ENCODE measurements around the gene ZC3H11A. TPM values are rescaled to one million over a fixed set of nuclear protein-coding genes. Genes with fewer than 3 reads are reported as not detected.
"Not testable (repeated sequence)": the region's sequence is repeated elsewhere in the genome, so short reads cannot be mapped to it uniquely, and the experiment has no call there.

Gene ZC3H11A
- total RNA-seq, 1 experiment from 2014 or later = 95.9 TPM

- Histone ChIP-seq H2AK5ac (ENCODE audit: insufficient read length, low read length) (no peak overlapping the region), H2BK5ac (ENCODE audit: insufficient read length, low read length) (no peak overlapping the region), H3K4me1 (ENCODE audit: insufficient read depth, low read length) (no peaks in the 10 kb centered on the region; the same call in 1 of the 2 replicates), H3K23ac (ENCODE audit: insufficient read length, low read depth, low read length) (no peak overlapping the region), H4K8ac (replicated peaks; ENCODE audit: insufficient read length, low read depth, low read length) (no peak overlapping the region), H2BK15ac (ENCODE audit: low read depth, low read length) (no peak overlapping the region), H3K79me1 (ENCODE audit: insufficient read depth, low read depth, low read length, poor library complexity, severe bottlenecking) (no peaks in the 10 kb centered on the region), H2BK20ac (ENCODE audit: low read depth, low read length, poor library complexity, severe bottlenecking) (no peak overlapping the region), H3K23me2 (ENCODE audit: insufficient read length, low read depth, low read length, poor library complexity, severe bottlenecking) (no peaks in the 10 kb centered on the region), H3K27me3 (ENCODE audit: insufficient read depth, low read length) (no peaks in the 10 kb centered on the region), H3K14ac (ENCODE audit: insufficient read depth, low read length) (no peak overlapping the region), H2BK12ac (ENCODE audit: insufficient read length, low read depth, low read length) (no peak overlapping the region), H3K9me3 (ENCODE audit: control insufficient read depth, low read depth, low read length) (no peaks in the 10 kb centered on the region), H3T11ph (ENCODE audit: low read length) (no peak overlapping the region), H3K27ac (ENCODE audit: insufficient read length, low read depth, low read length) (no peak overlapping the region), H3K9ac (ENCODE audit: extremely low read depth, insufficient read length, low read length) (no peak overlapping the region), H3K79me2 (ENCODE audit: insufficient read depth, low read length) (no peaks in the 10 kb centered on the region), H4K5ac (ENCODE audit: insufficient read length, low read depth, low read length) (no peak overlapping the region), H2AFZ (ENCODE audit: low read length) (no peak overlapping the region), H3K18ac (ENCODE audit: insufficient read length, low read depth, low read length) (no peak overlapping the region), H4K91ac (ENCODE audit: insufficient read length, low read depth, low read length) (no peak overlapping the region), H3K4ac (ENCODE audit: low read depth, low read length) (no peak overlapping the region), H4K20me1 (ENCODE audit: control insufficient read depth, insufficient read depth, insufficient read length) (no peaks in the 10 kb centered on the region), H3K4me2 (ENCODE audit: insufficient read depth, insufficient read length, low read length) (no peak overlapping the region), H3K56ac (ENCODE audit: insufficient read length, low read depth, low read length) (no peak overlapping the region), H2BK120ac (ENCODE audit: low read depth, low read length, poor library complexity, severe bottlenecking) (no peak overlapping the region)
- H3K27ac Mint-ChIP-seq = no peak overlapping the region
- no peak overlapping the region for H3K4me3 Mint-ChIP-seq
- no peak for DNase-seq
- no CpG with 5 or more reads among the region's 3 CpGs for WGBS (ENCODE audit: extremely low coverage, insufficient read length, low lambda C conversion rate)
- no peaks in the 10 kb centered on the region for H3K36me3 Mint-ChIP-seq (ENCODE audit: insufficient read depth in 1 of 3, low read depth in 3 of 3)
- H3K9me3 Mint-ChIP-seq = no peaks in the 10 kb centered on the region; a peak in 1 of 5 replicates
- H3K27me3 Mint-ChIP-seq (ENCODE audit: low read depth) = no peaks in the 10 kb centered on the region
- TF ChIP-seq CTCF (conservative IDR thresholded peaks at IDR 0.05) = no peak
- H3K4me1 Mint-ChIP-seq = peaks cover 4 to 6% of the 10 kb centered on the region in 2 experiments; a peak in 3 of 4 replicates
Measured at GRCh38 chr1:203751051-203751450, 44.4 kb upstream of the ZC3H11A start.

GRCh38 chr1:203751618-203752361 lies 43.6 kb upstream of the ZC3H11A start:
- H3K4ac ChIP-seq (ENCODE audit: low read depth, low read length); H3K27ac Mint-ChIP-seq; H3K27me3 Mint-ChIP-seq (ENCODE audit: low read depth); H3K79me2 ChIP-seq (ENCODE audit: insufficient read depth, low read length); H3K4me3 Mint-ChIP-seq; H3K9me3 ChIP-seq (ENCODE audit: control insufficient read depth, low read depth, low read length); H3K4me2 ChIP-seq (ENCODE audit: insufficient read depth, insufficient read length, low read length); H4K20me1 ChIP-seq (ENCODE audit: control insufficient read depth, insufficient read depth, insufficient read length); H2BK12ac ChIP-seq (ENCODE audit: insufficient read length, low read depth, low read length); H3K27me3 ChIP-seq (ENCODE audit: insufficient read depth, low read length); H3K18ac ChIP-seq (ENCODE audit: insufficient read length, low read depth, low read length); H3K9ac ChIP-seq (ENCODE audit: extremely low read depth, insufficient read length, low read length); H4K5ac ChIP-seq (ENCODE audit: insufficient read length, low read depth, low read length); H3K14ac ChIP-seq (ENCODE audit: insufficient read depth, low read length); H3K4me1 ChIP-seq (ENCODE audit: insufficient read depth, low read length); H2BK15ac ChIP-seq (ENCODE audit: low read depth, low read length); H3K79me1 ChIP-seq (ENCODE audit: insufficient read depth, low read depth, low read length, poor library complexity, severe bottlenecking); H2AFZ ChIP-seq (ENCODE audit: low read length); H3T11ph ChIP-seq (ENCODE audit: low read length); H2BK120ac ChIP-seq (ENCODE audit: low read depth, low read length, poor library complexity, severe bottlenecking); H3K56ac ChIP-seq (ENCODE audit: insufficient read length, low read depth, low read length); H3K27ac ChIP-seq (ENCODE audit: insufficient read length, low read depth, low read length); DNase-seq; H4K91ac ChIP-seq (ENCODE audit: insufficient read length, low read depth, low read length); H3K36me3 Mint-ChIP-seq (ENCODE audit: insufficient read depth in 1 of 3, low read depth in 3 of 3); H3K9me3 Mint-ChIP-seq; H4K8ac ChIP-seq (replicated peaks; ENCODE audit: insufficient read length, low read depth, low read length); H2BK5ac ChIP-seq (ENCODE audit: insufficient read length, low read length); H2AK5ac ChIP-seq (ENCODE audit: insufficient read length, low read length); H3K23ac ChIP-seq (ENCODE audit: insufficient read length, low read depth, low read length); H3K4me1 Mint-ChIP-seq; H3K23me2 ChIP-seq (ENCODE audit: insufficient read length, low read depth, low read length, poor library complexity, severe bottlenecking): not testable (repeated sequence)
- peak overlapping the region; percentile 45 for H2BK20ac ChIP-seq (ENCODE audit: low read depth, low read length, poor library complexity, severe bottlenecking)
- no CpG with 5 or more reads among the region's 5 CpGs for WGBS (ENCODE audit: extremely low coverage, insufficient read length, low lambda C conversion rate)

Data from H9 (cell line).